OCI-LY3 (cell line): ENCODE data around the gene TLR9.

Experiments used
- EZH2phosphoT487 ChIP-seq: fragments of 200-600 bp; shearing (Covaris generic); IDR thresholded peaks from 2 replicates; pipeline ENCODE4 v1.6.1; 2018; ENCODE audit warnings: antibody characterized with exemption, mixed run types, low read depth
- TF ChIP-seq, protein P1 (sequence below): fragments of 200-600, 300-600 bp; sonication (generic); IDR thresholded peaks from 2 replicates; pipeline ENCODE4 v1.5.1; 2014; ENCODE audit warnings: antibody characterized with exemption, low read length, low read depth

GRCh38 chr3:52175416-52176179 is 49.8 kb downstream of the TLR9 start:
- TF ChIP-seq, protein P1, sequence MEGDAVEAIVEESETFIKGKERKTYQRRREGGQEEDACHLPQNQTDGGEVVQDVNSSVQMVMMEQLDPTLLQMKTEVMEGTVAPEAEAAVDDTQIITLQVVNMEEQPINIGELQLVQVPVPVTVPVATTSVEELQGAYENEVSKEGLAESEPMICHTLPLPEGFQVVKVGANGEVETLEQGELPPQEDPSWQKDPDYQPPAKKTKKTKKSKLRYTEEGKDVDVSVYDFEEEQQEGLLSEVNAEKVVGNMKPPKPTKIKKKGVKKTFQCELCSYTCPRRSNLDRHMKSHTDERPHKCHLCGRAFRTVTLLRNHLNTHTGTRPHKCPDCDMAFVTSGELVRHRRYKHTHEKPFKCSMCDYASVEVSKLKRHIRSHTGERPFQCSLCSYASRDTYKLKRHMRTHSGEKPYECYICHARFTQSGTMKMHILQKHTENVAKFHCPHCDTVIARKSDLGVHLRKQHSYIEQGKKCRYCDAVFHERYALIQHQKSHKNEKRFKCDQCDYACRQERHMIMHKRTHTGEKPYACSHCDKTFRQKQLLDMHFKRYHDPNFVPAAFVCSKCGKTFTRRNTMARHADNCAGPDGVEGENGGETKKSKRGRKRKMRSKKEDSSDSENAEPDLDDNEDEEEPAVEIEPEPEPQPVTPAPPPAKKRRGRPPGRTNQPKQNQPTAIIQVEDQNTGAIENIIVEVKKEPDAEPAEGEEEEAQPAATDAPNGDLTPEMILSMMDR: no peak
- TF ChIP-seq EZH2phosphoT487: no peak
